Effector CD4-positive, alpha-beta T cell (primary cell): ENCODE data around the gene PHLDA2.

Source experiments
- DNase-seq: peaks from one replicate; pipeline ENCODE4 v3.0.0-alpha.2; 2020
- total RNA-seq: gene quantifications from one replicate; lab custom pipeline; 2026; lab: John Stamatoyannopoulos, UW

Gene PHLDA2, protein sequence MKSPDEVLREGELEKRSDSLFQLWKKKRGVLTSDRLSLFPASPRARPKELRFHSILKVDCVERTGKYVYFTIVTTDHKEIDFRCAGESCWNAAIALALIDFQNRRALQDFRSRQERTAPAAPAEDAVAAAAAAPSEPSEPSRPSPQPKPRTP
- total RNA-seq, result 3.8 reads per million, percentile 14 among the genes with 10 or more reads in this experiment

DNA sequence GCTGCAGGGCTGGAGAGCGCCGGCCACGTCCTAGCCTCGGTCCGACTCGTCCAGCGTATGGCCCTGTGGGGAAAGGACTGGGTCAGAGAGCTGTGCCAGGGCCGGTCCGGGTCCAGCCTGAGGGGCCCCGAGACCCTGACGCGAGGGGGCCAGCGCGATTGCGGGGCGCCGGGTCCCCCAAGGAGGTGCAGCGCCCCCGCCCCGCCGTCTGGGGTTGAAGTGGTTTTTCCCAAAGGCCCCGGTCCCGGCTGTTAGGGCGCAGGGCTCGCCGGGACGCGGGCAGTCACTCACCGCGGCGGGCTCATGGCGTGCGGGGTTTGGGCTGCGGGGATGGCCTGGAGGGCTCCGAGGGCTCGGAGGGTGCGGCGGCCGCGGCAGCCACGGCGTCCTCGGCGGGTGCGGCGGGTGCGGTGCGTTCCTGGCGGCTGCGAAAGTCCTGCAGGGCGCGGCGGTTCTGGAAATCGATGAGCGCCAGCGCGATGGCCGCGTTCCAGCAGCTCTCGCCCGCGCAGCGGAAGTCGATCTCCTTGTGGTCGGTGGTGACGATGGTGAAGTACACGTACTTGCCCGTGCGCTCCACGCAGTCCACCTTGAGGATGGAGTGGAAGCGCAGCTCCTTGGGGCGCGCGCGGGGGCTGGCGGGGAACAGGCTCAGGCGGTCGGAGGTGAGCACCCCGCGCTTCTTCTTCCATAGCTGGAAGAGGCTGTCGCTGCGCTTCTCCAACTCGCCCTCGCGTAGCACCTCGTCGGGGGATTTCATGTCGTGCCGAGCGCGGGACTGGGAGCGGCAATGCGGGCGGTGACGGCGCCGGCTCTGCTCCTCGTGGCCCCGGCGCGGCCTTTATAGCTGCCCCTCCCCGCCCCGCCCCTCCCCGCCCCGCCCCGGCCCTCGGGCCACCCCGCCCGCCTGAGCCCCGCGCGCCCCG, at the start of gene PHLDA2:
PHLDA2 (minus strand) TSS at position 816 of the 926 bp plus-strand sequence; CDS start at position 760, 56 bp downstream.
- peak; percentile 43 for DNase-seq

DNA sequence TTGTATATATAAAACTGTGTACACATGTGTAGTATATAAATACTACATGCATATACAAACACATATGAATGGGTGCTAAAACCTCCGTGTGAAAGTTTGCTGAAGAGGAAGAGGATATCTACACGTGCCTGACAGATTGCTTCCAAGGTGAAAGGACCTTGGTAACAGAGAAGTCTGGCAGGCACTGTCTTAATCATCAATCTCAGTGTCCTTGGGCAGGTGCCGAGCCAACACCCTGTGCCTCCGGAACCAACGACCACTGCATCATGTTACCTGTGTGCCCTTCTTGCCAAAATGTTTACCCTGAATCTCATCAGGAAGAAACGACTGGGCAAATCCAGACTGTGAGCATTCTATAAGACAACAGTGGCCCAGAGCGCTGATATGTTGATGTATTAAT, 47.9 kb upstream of the PHLDA2 start:
- no peak for DNase-seq

GRCh38 chr11:2976294-2977063, 47.3 kb upstream of the PHLDA2 start:
- DNase-seq, result no peak

- DNase-seq, result peak; percentile 46
Observed at GRCh38 chr11:2975594-2975993, 46.4 kb upstream of the PHLDA2 start.

- no peak for DNase-seq
Observed at GRCh38 chr11:2974272-2974671, 45.1 kb upstream of the PHLDA2 start.

DNA sequence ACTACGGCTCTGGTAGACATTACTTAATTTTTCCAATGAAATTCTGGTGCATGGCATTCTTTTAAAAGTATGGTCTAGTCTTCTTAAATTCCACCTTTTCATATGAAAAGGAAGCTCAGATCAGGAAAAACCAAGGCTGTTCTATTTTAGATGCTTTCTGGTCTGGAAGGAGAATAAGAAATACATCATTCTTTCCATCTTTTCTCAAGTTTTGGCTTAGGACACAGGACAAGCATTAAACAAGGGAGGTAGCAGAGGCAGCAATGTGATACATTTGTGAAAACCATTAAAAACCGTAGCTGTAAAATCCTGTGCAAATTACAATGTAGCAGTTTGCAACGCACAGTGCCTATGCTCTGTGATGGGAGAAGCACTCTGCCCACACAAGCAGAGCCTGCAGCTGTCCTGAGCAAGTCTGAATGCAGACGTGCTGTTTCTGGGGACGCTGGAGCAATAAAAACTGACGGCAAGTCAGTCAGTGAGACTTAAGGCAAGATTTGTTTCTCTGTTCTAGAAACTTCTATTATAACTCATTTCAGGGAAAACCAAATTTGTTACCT, 39.2 kb upstream of the PHLDA2 start:
- no peak for DNase-seq

DNA sequence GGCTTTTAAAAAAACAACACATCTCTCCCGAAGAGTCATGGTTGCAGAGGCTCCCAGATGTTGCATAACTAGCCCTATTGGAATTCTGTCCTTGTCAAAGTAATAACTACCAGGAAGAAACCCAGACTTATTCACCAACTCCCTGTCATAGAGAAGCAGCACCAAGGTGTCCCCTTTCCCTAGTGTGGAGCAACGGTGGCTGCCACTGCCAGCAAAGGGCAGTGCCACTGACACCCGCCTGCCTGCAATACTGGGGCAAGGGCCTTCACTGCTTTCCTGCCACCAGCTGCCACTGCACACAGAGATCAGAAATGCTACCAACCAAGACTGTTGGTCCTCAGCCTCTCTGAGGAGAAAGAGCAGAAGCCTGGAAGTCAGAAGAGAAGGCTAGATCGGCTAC, 35.6 kb upstream of the PHLDA2 start:
- no peak for DNase-seq

DNA sequence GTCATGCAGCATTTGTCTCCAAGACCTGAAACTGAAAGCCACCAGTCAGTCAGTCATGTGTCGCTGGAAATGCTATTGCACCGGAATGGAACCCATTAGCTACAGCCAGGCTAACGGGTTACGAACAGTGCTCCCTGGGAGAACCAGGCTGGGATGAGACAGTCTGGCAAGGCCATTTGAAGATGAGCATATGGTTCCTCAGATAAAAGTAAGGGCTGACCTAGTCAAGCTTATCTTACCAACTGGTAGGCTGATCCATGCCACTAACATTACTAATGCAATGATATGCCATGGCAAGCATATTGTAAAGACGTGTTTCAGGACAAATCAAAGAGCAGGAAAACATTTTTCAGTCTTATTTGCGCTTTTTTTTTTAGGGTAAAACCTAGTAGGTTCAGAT, 34.5 kb upstream of the PHLDA2 start:
- DNase-seq, result no peak

- no peak for DNase-seq
Observed at GRCh38 chr11:2963112-2963754, 34.0 kb upstream of the PHLDA2 start.

DNA sequence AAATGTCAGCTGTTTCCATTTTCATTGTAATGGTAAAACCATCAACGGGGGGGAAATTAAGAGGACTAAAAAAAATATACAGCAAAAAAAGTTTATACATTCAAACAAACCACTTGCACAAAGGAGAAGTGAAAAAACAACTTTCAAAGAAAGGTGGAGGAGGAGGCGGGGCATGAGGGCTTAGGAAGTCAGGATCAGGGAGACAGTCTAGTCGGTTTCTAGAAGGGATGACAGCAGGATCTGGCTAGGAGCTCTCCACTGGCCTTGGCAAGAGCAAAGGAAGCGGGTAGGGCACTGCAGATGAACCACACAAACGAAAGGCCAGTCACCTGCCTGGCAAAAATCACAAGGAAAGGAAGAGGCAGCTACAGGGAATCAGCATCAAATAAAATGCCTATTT, 31.9 kb upstream of the PHLDA2 start:
- DNase-seq, result no peak

- DNase-seq, result no peak
Observed at GRCh38 chr11:2960139-2960538, 30.9 kb upstream of the PHLDA2 start.

- no peak for DNase-seq
Observed at GRCh38 chr11:2958251-2958650, 29.0 kb upstream of the PHLDA2 start.

GRCh38 chr11:2955906-2956476, 26.8 kb upstream of the PHLDA2 start:
- DNase-seq, result no peak

DNA sequence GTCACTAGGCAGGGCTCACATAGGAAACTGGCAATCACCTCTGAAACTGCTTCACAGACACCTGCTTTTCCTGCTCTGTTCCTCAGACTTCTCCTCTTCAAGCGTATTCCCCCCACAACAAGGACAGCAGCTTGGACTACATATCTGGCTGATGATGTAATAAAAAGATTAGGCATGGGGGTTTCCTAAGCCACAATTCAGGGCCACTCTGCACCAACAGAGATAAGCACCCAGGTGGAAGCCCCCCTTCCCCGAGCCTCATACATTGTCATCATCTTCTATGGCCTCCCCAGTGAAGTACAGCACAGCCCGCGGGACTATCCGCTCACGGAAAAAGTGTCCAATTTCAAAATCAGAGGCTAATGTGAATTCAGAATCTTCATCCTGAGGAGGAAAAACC, 25.0 kb upstream of the PHLDA2 start:
- DNase-seq, result no peak

- DNase-seq, result no peak
Observed at GRCh38 chr11:2952290-2952689, 23.1 kb upstream of the PHLDA2 start.

DNA sequence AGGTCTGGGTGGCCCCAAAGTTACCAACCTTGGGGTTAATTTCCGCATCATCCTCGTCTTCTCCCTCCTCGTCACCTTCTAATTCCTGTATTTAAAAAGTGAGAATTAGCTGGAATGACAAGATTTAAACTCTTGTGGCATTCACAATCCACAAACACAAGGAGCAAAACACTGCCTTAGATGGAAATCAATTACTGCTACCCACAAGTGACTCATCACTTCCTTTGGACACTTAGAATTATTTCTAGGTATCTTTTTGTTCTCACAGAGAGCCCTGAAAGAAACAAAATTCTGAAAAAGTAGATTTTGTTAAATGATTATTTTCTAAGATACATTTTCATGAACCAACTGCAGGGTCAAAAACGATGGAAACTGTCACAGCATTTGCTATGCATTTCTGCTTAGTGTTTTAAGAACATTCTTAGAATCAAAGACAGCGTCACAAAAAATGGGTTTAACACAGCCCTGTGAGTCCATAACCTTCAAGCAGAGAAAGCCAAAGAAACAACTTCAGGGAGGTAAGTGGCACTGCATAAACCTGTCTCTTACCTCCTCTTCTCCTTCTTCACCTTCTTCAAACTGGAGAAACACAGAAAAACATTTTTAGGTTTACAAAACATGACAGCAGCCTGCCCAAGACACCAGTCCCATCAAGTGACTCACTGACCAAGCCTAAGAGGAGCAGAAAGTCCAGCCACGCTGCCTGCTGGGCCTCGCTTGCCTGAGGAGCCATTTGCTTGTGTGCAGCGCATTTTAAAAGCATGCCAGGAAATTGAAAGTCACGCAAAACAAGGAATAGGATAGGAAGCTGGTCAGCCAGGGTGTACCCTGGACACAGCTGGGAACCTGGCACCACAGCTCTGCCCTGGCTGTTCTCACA, 22.3 kb upstream of the PHLDA2 start:
- no peak for DNase-seq

DNA sequence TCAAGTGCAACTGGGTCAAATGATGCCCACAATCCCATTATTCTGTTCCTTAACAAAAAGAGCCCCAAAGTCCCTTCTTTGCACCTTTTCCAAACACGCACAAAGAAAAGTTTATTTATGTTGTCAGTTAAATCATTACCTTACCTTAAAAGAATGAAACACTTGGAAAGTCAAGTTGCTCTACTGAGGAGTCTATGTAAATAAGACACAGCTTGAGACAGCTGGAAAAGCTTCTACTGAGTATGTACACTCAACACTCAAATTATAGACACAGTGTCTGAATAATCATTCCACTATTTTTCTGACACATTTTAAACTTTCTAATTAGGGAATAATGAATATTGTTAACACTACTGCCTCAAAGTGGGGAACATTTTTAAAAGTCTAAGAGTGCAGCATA, 21.6 kb upstream of the PHLDA2 start:
- no peak for DNase-seq

GRCh38 chr11:2949920-2950319, 20.7 kb upstream of the PHLDA2 start:
- no peak for DNase-seq

DNA sequence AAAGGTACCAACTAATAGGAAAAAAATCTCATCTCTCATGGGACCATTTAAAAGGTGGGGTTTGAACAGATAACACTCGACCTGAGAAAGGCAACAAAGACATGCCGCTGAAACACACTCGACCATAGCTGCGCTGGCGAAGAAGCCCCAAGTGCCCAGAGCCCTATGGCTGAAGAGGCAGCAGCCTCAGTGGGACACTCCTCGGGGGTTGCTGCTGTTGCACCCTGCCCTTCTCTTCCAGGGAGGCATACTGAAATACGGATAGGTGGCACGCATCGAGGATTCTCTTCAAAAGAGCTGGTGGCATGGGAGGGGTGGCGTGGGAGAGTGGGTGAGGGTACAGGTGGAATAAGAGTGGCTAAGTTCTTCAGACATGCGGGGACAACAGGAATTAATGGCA, 18.5 kb upstream of the PHLDA2 start:
- no peak for DNase-seq

- no peak for DNase-seq
Observed at GRCh38 chr11:2945757-2946287, 16.6 kb upstream of the PHLDA2 start.
